HepG2 (cell line): ENCODE measurements around the gene PRPF18. TPM values are rescaled to one million over a fixed set of nuclear protein-coding genes. Genes with fewer than 3 reads are reported as not detected.

Source experiments
- ARNTL ChIP-seq: sonication (generic); formaldehyde crosslinking; IDR thresholded peaks from 2 replicates; pipeline ENCODE4 v1.4.0; 2020; ENCODE audit warnings: mild to moderate bottlenecking, missing genetic modification reagents
- BCLAF1 ChIP-seq: fragments of 450-650 bp; IDR thresholded peaks from 2 replicates; pipeline ENCODE4 v1.6.1; 2017; ENCODE audit warnings: mild to moderate bottlenecking
- DMTF1 ChIP-seq: sonication (generic); formaldehyde crosslinking; IDR thresholded peaks from 2 replicates; pipeline ENCODE4 v1.4.0; 2020; ENCODE audit warnings: mild to moderate bottlenecking, missing genetic modification reagents
- MEIS2 ChIP-seq: sonication (generic); formaldehyde crosslinking; IDR thresholded peaks from 2 replicates; pipeline ENCODE4 v1.9.0; 2021; ENCODE audit warnings: mild to moderate bottlenecking, missing genetic modification reagents
- MXD3 ChIP-seq: IDR thresholded peaks from 2 replicates; pipeline ENCODE4 v1.6.1; 2016; ENCODE audit warnings: mild to moderate bottlenecking, missing biosample characterization, missing genetic modification reagents
- RBM39 ChIP-seq: fragments of 200-400 bp; formaldehyde crosslinking; IDR thresholded peaks from one replicate; pipeline ENCODE4 v1.6.1; 2018; ENCODE audit warnings: antibody characterized with exemption, mild to moderate bottlenecking, low read depth, low read length; ENCODE audit not compliant: poor library complexity, severe bottlenecking
- SOX13 ChIP-seq, 3 experiments: fragments of 450-650 bp in 1 of 3; sonication (generic) in 1 of 3; formaldehyde crosslinking in 1 of 3; IDR thresholded peaks in 2 of 3; conservative IDR thresholded peaks in 1 of 3; 2 replicates each; pipeline versions ENCODE4 v1.5.0 to v1.6.1; 2016 to 2020; ENCODE audit warnings: antibody characterized with exemption in 1 of 3, mild to moderate bottlenecking in 1 of 3, missing compliant biosample characterization in 1 of 3, missing genetic modification reagents in 1 of 3, moderate library complexity in 1 of 3
- YEATS2 ChIP-seq: sonication (generic); formaldehyde crosslinking; IDR thresholded peaks from 2 replicates; pipeline ENCODE4 v1.4.0; 2020; ENCODE audit warnings: missing genetic modification reagents, borderline replicate concordance
- ZNF280B ChIP-seq: sonication (generic); formaldehyde crosslinking; IDR thresholded peaks from 2 replicates; pipeline ENCODE4 v1.5.0; 2020; ENCODE audit warnings: missing genetic modification reagents, mild to moderate bottlenecking, borderline replicate concordance
- ZNF567 ChIP-seq: sonication (generic); formaldehyde crosslinking; IDR thresholded peaks from 2 replicates; pipeline ENCODE4 v1.8.1; 2023; ENCODE audit warnings: mild to moderate bottlenecking, missing genetic modification reagents, borderline replicate concordance
- polyA plus RNA-seq, 8 experiments: library from polyadenylated mRNA; depleted of rRNA in 3 of 8; stranded (reverse) in 7 of 8; unstranded in 1 of 8; fragments of >200 nt; fragmentation: Illumina TruSeq in 4 of 8; extraction: Trizol in 4 of 8; gene quantifications; 2 replicates each; pipeline versions ENCODE4 v1.2.1 to v1.2.3, GENCODE V29; 2011 to 2016; ENCODE audit warnings: low read depth in 4 of 8, missing spikeins in 1 of 8, mixed read lengths in 1 of 8; ENCODE audit not compliant: insufficient read depth in 1 of 8
- total RNA-seq, 5 experiments: library from RNA; depleted of rRNA; stranded (reverse); fragments of >200 nt; fragmentation: Illumina TruSeq; extraction: Trizol; gene quantifications; 2 replicates each; pipeline ENCODE4 v1.2.3, GENCODE V29; 2016; ENCODE audit warnings: low read depth in 1 of 5

PRPF18 gene
- total and polyA plus RNA-seq, 2 of the 13 experiments (the other 11 are each of a cell fraction or from before 2014, with no cell fraction given) = 6.1 to 17.2 TPM

- TF ChIP-seq DMTF1 (CRISPR knock-in tag) (no peak), ZNF280B (CRISPR knock-in tag) (0 out of 2 replicates have a peak, but pooled peaks have one; percentile 69), ARNTL (CRISPR knock-in tag) (peak; percentile 23; the same call in 1 of the 2 replicates), YEATS2 (CRISPR knock-in tag) (peak; percentile 96), SOX13 (IDR thresholded peaks at IDR 0.05) (no peak), SOX13 (CRISPR knock-in tag; conservative IDR thresholded peaks at IDR 0.05 in 1 of 2, IDR thresholded peaks at IDR 0.05 in 1 of 2) (0 out of 4 replicates have a peak, but pooled peaks of 1 of the 2 experiments have one; percentile 36), MXD3 (CRISPR knock-in tag) (peak; percentile 67; the same call in 1 of the 2 replicates), RBM39 (peak; percentile 49), BCLAF1 (no peak), MEIS2 (CRISPR knock-in tag) (peak; percentile 54; the same call in 1 of the 2 replicates), ZNF567 (CRISPR knock-in tag) (peak; percentile 83; the same call in 1 of the 2 replicates)
Observed at GRCh38 chr10:13586676-13587355, at the start of gene PRPF18 (continued).
